Fibroblast of pulmonary artery (primary cell): ENCODE measurements around the gene TGFB2.
A peak's percentile ranks its signal among the peaks of the same experiment; 100 is the strongest.

Experiments
- DNase-seq: peaks from one replicate; pipeline ENCODE4 v3.0.0-alpha.2; 2010; ENCODE audit warnings: low read depth
- H3K4me3 ChIP-seq: replicated peaks from 2 replicates; pipeline ENCODE4 v1.5.1; 2011; ENCODE audit warnings: low read depth, mild to moderate bottlenecking, control low read depth, low read length, moderate library complexity
- TF ChIP-seq, protein P1 (sequence below): IDR thresholded peaks from 2 replicates; pipeline ENCODE4 v1.5.1; 2011; ENCODE audit warnings: mild to moderate bottlenecking, control low read depth, low read length, inconsistent platforms; ENCODE audit errors: missing control alignments

TGFB2 gene

DNA sequence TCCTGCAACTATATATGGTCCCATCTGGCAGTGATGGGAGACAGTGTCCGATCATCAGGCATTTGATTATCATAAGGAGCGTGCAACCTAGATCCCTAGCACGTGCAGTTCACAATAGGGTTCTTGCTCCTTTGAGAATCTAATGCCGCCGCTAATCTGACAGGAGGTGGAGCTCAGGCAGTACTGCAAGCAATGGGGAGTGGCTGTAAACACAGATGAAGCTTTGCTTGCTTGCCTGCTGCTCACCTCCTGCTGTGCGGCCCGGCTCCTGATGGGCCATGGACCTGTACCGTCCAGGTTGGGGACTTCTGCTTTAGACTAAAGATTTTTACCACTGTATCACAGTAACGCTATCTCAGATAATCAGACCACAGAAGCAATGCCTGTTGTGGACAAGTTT lies 63.8 kb downstream of the TGFB2 start:
- TF ChIP-seq, protein P1, sequence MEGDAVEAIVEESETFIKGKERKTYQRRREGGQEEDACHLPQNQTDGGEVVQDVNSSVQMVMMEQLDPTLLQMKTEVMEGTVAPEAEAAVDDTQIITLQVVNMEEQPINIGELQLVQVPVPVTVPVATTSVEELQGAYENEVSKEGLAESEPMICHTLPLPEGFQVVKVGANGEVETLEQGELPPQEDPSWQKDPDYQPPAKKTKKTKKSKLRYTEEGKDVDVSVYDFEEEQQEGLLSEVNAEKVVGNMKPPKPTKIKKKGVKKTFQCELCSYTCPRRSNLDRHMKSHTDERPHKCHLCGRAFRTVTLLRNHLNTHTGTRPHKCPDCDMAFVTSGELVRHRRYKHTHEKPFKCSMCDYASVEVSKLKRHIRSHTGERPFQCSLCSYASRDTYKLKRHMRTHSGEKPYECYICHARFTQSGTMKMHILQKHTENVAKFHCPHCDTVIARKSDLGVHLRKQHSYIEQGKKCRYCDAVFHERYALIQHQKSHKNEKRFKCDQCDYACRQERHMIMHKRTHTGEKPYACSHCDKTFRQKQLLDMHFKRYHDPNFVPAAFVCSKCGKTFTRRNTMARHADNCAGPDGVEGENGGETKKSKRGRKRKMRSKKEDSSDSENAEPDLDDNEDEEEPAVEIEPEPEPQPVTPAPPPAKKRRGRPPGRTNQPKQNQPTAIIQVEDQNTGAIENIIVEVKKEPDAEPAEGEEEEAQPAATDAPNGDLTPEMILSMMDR, result no peak
- no peak for DNase-seq
- H3K4me3 ChIP-seq, result no peak overlapping the region

DNA sequence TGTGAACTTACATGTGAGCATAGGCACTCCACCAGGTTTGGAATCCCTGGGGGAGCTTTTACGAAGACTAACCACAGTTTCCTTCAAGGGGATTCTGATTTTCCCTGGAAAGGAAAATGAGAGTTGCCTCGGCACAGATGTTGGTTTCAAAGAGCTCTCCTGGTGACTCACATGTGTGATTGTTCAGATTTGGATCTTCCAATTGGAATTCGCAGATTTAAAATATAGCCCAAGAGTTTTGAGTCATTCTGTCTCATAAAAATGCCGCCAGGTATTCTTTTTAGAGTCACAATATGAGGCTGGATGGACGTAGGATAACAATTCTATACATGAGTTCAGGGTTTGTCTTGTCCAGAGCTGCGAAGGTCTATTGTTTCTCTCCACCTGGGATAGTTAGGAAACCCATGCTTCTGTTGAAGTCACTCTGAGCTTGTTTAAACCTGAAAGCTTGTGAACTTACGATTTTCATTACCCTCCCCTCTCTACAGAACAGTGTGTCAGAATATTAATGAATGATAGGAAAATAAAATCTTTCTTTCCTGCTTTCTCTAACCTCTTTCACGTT lies 64.9 kb downstream of the TGFB2 start:
- DNase-seq, result no peak

DNA sequence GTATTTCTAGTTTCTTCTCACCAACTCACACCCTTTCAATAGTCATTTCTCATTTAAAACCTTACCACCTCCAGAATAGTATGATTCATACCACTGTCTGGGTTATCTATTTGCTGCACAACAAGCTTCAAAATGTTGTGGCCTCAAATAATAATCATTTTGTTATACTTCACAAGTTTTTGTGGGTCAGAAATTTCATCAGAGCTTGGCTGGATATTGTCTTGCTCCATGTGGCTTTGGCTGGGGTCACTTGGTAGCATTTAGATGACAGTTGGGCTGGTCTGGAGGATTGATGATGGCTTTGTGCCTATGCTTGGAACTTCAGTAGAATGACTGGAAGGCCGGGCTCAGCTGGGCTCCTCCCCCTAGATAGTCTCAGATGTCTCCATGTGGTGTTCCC lies 66.0 kb downstream of the TGFB2 start:
- no peak for DNase-seq
- H3K4me3 ChIP-seq, result no peak overlapping the region
- TF ChIP-seq, protein P1, result no peak

More for the DNA sequence above, 64.9 kb downstream of the TGFB2 start:
- H3K4me3 ChIP-seq, result no peak overlapping the region
- TF ChIP-seq, protein P1, result no peak

DNA sequence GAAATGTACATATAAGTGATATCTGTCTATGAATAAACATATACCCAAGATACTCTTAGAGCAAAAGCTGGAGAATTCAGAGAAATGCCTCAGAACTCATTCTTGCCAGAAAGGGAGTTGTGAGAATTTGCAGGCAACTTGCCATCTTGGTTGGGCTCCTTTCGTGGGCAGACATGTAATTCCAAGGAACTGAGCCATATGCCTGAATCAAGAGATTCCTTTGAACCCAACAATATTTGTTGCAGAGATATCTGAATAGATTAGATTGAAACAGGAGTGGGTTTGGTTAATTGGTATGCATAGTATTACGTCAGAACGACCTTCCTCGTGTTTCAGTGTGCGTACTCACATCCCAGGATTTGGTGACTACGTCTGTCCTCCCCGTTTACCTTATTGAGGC lies 67.0 kb downstream of the TGFB2 start:
- peak; percentile 40 for DNase-seq
- TF ChIP-seq, protein P1, result no peak
- H3K4me3 ChIP-seq, result no peak overlapping the region

DNA sequence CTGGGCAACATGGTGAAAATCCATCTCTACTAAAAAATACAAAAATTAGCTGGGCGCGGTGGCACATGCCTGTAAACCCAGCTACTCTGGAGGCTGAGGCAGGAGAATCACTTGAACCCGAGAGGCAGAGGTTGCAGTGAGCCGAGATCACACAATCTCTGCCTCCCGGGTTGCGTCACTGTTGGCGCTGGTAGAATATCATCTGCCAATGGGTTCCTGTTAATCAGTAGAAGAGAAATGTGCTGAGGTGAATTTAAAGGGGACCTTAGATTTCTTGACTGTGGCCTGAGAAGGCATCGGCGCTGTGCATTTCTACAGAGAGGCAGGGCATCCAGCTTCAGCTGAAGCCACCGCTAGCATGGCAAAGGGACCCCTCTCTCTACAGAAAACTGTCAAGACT lies 68.0 kb downstream of the TGFB2 start:
- no peak for DNase-seq
- no peak overlapping the region for H3K4me3 ChIP-seq
- TF ChIP-seq, protein P1, result no peak

DNA sequence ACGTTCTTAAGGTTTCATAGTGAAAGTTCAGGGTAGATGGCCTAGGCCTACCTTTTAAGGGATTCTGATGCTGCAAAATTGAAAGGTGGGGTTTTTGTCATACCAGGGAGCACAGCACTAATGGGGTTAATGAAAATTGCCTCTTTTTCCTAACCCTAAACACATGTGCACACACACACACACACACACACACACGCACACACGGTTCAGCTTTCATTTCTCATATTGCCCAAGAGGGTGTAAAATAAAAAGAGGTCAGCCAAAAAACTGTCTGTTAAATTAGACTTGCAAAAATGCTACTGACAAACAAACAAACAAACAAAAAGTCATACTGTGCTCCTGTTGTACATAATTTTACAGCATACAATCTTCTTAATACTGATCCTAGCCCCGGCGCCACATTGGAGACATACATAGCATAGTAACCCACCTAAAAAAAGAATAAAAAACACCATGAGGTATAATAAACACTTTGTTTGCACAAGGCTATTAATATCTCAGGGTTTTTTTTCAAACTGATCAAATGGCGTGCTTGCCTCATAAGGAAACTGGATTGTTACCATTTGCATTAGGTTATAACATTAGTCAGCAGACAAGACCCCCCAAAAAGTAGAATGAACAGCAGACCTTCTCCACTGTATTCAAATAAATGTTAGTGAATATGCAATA lies 69.1 kb downstream of the TGFB2 start:
- DNase-seq, result no peak
- TF ChIP-seq, protein P1, result no peak
- no peak overlapping the region for H3K4me3 ChIP-seq

DNA sequence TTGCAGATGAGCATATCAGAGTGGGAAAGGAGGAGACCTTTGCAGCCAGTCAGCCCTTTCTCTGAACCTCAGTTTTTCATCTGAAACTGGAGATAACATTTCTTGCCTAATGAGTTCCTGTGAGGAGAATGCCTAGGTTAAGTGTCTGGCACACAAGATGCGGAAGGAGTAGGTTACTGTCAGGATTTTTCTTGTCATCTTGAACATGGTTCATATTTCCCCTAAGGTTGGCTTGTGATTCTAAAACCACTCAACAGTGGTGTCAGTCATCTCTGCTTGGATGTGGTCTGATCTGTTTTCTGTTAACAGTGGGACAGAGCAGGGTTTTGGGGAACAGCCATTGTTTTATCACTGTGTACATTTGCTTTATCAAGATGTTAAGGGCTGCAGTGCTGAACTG lies 70.6 kb downstream of the TGFB2 start:
- no peak overlapping the region for H3K4me3 ChIP-seq
- TF ChIP-seq, protein P1, result no peak
- DNase-seq, result no peak
